T-helper 1 cell treated with Interleukin-12 subunit alpha and Interleukin-12 subunit beta and Interleukin-4 antibody, amounts not matched to agents 30 ng/mL and 1 ng/mL, for 36 hours (primary cell): ENCODE data around the gene GRAP. TPM values are rescaled to one million over a fixed set of nuclear protein-coding genes. Genes with fewer than 3 reads are reported as not detected.
"Not testable (repeated sequence)": the region's sequence is repeated elsewhere in the genome, so short reads cannot be mapped to it uniquely, and the experiment has no call there.

ENCODE experiments used
- intact Hi-C: fragments of 100-400 bp; cut with micrococcal nuclease; formaldehyde crosslinking; loops from one replicate; pipeline ENCODE4 v1.15.1; 2024
- total RNA-seq: library from RNA; stranded (reverse); gene quantifications from 2 replicates; pipeline ENCODE4 v1.2.3, GENCODE V29; 2022

The GRAP gene
- 28.5 and 30.4 TPM in 2 replicates for total RNA-seq

DNA sequence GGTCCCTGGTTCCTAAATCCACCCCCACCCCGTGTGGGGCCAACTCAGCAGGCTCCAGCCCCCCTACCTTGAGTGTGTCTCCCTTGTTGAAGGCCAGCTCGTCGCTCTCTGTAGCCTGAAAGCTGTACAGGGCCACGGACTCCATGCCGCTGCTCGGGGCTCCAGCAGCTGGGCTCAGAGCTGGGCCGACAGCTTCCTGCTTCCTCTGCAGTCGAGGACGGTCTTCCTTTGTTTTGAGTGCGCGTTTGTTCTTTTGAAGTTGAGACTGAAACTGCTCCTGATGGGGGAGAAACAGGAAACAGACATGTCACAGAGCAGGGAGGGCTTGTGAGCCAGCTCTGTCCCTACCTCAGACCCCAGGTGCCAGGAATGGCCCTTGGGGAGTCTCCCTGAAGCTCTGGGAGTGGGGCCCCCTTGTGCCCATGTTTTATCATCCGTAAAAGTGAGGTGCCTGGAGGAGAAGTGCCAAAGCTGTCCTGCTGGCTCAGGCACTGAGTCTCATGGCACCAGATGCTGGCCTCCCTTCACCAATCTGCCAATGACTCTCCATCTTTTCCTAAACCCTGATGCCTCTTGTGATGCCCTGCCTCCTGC, at the start of gene GRAP:
Gene GRAP, minus strand, starts transcription at position 176 of the 594 bp plus-strand sequence. Its CDS starts 31 bp downstream, at position 145.
- intact Hi-C loops, result not testable (repeated sequence)

DNA sequence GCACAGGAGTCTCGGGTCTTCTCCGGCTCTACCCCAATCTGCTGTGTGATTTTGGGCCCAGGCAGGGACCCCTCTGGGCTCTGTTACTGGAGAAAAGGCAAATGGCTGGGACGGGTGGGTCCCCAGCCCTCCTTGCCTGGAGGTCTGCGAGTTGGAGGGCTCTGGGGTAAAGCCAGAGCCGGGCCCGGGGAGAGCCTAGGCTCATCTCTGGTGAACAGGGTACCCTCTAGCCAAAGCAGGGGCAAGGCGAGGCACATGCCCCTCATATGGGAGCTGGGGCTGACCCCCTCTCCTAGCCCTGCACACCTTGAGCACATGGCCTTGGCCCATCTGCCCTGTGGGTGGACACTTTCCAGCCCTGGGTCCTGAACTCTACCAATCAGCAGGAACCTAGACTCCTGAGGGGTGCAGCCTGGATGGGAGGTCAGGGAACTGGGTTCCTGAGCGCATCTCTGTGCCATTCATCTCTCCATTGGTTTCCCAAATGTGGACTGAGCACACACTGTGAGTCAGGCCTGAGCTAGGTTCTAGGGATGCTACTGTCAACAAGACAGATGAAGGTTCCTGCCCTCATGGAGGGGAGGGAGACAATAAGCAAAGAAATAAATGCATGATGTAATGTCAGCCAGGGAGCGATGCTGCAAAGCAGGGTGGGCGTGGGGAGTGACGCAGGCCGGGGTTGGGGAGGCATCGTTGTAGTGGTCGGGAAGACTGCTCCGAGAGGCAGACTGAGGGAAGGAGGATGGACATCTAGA, 47.1 kb upstream of the GRAP start:
- intact Hi-C loops, result not testable (repeated sequence)

DNA sequence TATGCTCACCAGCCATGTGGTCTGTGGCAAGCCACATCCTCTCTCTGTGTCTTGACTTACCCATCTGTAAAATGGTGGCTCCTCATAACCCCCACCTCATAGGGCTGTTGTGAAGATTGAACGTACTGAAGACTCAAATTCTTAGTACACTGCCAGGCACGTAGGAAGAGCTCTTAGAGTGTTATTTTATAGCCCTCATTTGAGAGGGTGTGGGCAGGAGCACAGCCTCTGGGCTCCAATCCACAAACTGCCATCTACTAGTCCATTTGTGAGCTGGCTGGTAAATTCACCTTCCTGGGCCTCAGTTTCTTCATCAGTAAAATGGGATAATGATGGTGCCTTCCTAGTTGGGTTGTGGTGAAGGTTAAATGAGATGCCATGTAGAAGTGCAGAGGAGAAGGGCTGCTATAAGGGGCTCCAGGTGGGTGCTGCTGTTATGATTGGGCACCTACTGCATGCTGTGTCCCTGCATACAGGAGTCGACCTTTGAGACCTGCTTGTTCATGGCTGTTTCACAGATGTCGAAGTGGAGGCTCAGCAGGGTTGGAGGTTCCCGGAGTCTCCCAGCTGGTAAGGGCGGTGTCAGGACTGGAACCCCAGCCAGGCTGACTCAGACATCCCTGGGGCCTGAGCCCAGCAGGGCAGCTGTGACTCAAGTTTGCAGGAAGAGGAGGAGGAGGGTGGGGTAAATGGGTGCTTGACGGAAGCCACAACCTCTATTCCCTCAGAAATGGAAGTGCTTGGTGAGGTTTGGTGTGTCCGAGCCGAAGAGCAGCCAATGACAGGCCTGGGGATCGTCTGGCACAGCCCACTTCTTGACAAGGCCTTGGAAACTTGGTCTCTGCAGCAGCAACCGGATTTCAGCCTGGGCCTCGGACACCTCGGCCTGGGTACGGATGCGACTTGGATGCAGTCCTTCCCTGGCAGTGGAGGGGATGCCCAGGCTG, 46.3 kb upstream of the GRAP start:
- intact Hi-C loops, result not testable (repeated sequence)

DNA sequence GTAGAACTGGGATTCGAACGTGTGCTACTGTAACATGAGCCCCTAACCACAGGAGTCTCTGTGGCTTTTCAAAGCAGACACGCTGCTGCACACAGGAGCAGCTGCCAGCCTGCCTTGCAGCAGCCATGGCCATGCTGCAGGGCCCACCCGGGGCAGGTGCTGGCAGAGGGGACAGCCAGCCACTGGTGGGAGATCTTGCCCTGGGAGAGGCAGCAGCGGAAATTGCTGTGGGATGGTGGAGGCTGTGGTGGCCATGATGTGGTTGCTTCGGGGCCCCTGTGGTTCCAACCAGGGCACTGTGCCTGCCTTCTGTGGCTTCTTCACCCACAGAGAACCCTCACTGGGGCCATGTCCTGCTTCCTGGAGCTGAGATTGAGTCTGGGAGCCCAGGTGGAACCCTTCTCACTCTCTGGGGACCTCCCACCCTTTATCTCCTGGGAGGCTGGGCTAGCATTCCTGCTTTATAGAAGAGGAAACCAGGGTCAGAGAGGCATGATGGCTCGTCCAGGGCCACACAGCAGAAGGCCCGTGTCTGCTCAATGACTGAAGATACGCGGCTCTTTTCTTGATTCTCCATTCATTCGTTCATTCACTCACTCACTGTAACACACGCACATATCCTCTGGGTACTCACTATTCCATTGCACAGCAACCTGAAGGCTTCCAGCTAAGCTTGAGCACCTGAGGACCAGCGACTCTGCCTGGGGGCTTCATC, 43.5 kb upstream of the GRAP start:
- intact Hi-C loops, result not testable (repeated sequence)

DNA sequence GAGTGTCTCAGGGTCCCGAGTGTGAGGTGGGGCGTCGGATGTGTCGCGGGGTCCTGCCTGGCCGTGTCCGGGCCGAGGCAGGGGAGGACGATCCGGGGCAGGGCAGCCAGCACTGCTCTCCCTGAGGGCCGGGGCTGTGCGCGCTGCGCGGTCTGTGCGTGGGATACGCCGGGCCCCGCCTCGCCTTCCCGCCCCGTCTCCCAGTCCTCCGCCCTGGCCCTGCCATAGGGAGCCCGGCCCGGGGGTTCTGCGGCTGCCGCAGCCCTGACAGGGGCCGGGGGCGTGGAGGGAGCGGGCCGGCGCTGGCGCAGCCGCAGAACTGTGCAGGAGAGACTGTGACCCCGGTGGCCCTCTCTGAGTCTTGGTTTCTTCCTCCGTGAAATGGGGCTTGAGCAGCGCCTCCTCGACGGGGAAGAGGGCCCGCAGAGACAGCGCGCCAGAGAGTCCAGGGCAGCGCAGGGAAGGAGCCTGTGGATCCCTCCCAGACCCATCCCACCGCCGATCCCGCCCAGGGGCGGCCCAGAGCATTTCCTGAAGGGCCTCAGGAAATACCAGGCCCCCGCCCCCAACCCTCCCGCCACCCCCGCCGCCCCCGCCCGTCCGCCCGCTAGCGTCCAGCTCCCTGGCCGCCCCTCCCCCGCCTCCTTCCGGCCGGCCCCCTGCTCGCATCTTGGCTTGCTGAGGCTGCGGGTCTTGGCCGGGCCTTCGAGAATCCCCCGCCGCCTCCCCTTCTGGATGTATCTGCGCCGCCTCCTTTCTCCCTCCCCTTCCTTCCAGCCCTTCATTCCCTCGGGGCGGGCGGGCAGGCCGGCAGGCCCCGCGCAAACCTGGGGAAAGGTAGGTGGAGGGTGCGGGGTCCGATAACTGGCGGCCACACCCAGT, 42.3 kb upstream of the GRAP start:
- intact Hi-C loops, result not testable (repeated sequence)

DNA sequence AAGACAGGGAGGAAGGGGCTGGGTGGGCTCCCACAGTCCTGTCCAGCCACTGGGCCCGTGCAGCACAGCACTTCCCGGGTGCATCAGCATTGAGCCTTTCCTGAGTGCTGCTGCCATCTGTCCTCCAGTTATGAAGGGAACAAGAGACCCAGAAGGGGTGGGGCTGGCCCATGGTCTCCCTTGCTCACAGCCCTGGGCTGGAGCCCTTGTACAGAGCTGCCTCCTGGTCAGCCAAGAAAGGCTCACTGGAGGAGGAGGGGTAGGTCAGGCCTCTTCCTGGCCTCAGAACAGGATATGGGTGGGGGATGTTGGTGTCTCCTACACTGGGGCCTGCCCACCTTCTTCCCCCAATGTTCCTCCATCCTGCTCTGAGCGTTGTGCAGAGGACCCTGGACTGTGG, 30.6 kb upstream of the GRAP start:
- intact Hi-C loops, result not testable (repeated sequence)

DNA sequence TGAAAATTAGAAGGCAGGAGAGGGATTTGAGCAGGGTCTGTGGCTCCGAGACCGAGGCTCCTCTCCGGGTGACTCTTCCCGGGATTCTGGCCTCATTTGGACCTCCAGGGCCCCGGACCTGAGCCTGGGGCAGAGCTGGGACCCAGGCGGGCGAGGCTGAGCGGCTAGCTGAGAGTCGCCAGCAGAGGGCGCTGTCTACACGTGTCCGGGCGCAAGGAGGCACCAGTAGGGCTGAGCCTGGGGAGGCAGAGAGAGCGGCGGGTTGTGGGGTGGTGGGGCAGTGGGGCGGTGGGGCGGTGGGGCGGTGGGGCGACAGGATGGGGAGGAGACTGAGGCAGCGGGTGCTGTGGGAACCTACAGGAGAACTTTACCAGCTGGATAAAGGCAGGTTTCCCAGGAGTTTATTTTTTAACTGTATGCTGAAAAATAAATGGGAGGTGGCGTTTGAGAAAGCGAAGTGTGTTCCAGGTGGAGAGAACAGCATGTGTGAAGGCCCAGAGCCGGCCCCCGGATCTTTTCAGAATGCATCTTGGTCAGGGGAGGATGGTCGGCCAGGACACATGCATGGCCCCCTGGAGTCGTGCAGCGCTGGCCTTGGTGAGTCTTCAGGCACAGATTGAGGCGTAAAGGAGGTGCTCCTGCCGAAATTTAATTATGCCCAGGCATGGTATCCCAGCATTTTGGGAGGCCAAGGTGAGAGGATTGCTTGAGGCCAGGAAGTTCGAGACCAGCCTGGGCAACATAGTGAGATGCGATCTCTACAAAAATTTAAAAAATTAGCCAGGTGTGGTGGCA, 29.8 kb upstream of the GRAP start:
- intact Hi-C loops, result not testable (repeated sequence)

DNA sequence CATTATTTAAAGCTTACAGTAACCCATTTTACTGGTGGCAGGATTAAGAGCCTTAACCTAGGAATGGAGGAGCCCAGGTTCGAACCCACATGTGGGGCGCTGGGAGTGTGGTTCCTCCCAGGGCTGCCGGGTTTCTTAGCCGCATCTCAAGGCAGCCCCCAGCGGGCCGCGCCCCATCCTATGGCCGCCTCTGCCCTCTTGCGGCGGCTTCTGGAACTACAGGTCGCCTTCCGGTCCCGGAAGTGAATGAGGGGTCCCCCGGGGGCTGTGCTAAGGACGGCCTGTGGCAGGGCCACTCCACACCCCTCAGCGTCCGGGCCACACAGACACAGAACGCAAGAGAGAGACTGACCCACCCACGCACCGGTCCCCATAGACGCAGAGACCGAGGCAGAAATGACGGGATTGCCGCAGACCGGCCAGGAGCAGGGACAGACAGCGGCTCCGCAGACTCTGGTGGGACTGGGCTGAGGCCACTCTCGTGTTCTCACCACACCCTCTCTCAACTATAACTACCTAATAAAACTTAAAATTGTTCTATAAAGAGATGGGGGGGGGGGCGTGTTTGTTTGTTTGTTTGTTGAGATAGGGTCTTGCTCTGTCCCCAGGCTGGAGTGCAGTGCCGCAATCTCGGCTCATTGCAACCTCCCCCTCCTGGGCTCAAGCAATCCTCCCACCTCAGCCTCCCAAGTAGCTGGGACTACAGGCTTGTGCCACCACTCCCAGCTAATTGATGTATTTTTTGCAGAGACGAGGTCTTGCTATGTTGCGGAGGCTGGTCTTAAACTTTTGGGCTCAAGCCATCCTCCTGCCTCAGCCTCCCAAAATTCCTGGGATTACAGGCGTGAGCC, 23.8 kb upstream of the GRAP start:
- intact Hi-C loops, result not testable (repeated sequence)

DNA sequence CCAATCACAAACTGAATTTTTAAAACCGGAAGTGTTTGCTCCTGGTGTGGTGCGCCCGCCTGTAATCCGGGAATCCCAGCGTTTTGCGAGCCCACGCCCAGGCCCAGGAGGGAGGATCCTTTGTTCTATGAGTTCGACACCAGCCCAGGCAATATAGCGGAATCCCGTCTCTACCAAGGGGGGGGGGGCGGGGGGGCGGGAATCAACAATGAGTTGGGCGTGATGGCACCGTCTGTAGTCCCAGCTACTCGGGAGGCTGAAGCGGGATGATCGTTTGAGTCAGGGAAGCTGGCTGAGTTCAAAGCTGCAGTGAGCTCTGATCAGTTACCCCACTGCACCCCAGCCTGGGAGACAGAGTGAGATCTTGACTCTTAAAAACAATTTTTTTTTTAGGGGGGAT, 17.6 kb upstream of the GRAP start:
- intact Hi-C loops, result not testable (repeated sequence)

DNA sequence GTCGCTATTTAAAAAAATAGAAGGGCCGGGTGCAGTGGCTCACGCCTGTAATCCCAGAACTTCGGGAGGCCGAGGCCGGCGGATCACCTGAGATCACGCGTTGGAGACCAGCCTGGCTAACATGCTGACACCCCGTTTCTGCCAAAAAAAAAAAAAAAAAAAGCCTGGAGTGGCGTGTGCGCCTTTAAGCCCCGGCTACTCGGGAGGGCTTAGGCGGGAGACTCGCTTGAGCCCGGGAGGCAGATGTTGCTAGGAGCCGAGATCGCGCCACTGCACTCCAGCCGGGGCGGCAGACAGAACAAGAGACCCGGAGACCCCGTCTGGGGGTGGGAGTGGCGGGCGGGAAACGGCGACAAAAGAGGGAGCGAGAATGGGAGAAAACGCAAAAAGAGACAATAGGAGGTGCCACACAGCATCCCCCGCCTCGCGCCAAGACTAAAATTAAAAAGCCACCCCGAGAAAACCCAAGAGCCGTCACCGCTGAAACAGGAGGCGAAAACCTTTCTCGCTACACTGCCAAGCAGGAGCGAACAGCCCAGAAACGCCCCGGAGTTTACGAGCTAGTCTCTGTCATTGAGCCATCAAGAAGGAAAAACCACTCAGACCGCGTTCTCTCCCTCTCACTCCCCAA, 16.7 kb upstream of the GRAP start:
- intact Hi-C loops, result not testable (repeated sequence)

DNA sequence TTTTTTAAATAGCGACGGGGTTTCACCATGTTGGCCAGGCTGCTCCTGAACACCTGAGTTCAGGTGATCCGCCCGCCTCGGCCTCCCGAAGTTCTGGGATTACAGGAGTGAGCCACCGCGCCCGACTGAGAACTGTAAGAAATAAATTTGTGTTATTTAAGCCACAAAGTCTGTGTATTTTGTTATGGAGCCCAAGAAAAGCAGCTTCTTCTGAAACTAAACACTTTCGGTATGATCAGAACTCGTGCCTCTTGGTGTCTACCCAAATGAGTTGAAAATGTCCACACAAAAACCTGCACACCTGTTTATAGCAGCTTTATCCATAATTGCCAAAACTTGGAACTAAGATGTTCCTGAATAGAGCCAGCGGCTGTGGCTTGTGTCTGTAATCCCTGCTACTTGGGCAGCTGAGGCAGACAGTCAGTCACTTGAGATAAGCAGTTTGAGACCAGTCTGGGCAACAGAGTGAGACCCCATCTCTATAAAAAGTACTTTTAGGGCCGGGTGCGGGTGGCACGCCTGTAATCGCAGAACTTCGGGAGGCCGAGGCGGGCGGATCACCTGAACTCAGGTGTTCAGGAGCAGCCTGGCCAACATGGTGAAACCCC, 16.1 kb upstream of the GRAP start:
- intact Hi-C loops, result not testable (repeated sequence)

DNA sequence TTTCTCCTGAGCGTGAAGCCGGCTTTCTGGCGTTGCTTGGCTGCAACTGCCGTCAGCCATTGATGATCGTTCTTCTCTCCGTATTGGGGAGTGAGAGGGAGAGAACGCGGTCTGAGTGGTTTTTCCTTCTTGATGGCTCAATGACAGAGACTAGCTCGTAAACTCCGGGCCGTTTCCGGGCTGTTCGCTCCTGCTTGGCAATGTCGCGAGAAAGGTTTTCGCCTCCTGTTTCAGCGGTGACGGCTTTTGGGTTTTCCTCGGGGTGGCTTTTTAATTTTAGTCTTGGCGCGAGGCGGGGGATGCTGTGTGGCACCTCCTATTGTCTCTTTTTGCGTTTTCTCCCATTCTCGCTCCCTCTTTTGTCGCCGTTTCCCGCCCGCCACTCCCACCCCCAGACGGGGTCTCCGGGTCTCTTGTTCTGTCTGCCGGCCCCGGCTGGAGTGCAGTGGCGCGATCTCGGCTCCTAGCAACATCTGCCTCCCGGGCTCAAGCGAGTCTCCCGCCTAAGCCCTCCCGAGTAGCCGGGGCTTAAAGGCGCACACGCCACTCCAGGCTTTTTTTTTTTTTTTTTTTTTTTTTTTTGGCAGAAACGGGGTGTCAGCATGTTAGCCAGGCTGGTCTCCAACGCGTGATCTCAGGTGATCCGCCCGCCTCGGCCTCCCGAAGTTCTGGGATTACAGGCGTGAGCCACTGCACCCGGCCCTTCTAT, 15.4 kb upstream of the GRAP start:
- intact Hi-C loops, result not testable (repeated sequence)

DNA sequence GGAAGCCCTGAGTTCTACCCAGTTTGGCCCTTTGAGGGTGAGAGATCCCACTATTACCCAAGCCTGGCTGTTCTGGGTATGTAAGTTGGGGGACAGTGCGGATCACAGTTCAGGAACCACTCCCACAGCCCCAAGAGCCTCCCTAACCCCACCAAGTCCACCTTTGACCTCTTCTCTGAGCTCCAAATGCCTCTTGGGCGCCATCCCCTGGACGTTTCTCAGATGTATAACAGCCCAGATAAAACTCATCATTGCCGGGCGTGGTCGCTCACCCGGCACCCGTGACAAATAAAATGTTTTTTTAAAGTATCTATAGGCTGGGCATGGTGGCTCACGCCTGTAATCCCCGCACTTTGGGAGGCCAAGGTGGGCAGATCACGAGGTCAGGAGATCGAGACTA, 8.7 kb upstream of the GRAP start:
- intact Hi-C loops, result not testable (repeated sequence)

DNA sequence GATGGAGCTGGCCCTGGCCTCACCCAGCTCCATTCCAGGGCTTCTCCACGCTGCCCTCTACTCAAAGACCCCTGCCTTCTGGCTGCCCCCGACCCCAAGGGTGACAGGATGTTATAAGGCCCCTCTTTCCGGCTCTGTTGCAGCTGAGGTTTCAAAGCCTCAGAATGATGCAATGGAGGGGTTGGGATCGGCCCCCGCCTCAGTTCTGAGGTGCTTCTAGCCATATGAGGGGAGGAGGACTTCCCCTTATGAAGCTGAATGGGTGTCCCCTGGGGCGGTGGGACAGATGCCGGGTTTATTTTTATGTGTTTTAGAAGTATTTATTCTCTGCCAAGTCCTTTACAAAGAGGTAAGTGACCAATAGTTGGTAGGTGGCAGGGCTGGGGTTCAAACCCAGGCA, 2.1 kb upstream of the GRAP start:
- intact Hi-C loops, result not testable (repeated sequence)

DNA sequence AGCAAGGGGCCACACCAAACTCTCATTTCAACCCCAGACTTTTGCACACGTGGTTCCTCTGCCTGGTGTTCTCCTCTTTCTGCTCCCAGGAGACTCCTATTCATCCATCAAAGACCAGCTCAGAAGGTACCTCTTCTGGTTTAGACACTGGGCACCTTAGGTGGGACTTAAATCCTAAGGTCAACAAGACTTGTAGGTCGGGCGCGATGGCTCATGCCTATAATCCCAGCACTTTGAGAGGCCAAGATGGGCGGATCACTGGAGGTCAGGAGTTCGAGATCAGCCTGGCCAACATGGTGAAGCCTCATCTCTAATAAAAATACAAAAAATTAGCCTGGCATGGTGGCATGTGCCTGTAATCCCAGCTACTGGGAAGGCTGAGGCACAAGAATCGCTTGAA, 753 bp upstream of the GRAP start:
- intact Hi-C loops, result not testable (repeated sequence)

DNA sequence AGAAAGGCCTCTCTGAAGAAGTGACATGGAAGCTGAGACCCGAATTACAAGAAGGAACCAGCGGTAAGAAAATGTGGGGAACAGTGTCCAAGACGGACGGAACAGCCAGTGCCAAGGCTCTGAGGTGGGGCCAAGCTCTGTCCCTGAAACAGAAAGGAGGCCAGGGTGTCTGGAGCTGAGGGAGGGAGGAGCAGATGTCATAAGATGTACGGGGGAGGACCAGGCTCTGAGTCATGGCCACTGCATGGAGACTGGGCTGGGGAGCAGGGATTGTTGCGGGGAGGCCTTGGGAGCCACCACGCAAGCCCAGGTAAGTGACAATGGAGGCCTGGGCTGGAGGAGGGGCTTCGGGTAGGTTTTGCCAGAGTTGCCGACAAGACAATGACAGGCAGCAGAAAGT, 2.1 kb downstream of the GRAP start:
- intact Hi-C loops, result not testable (repeated sequence)

DNA sequence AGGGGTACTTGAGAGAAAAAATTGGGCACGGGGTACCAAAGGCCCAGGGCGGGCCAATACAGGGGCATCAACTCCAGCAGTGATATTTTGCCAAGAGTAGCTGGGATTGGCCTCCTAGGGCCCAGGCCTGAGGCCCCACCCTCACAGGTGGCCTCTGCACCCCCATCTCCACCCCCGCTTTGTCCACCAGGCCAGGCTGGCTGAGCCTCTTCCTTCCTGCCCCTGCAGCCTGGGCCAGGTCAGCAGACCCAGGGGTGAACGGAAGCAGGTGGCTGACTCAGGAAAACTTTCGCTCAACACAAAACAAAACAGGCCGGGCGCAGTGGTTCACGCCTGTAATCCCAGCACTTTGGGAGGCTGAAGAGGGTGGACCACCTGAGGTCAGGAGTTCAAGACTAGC, 3.7 kb downstream of the GRAP start:
- intact Hi-C loops, result not testable (repeated sequence)
